Measurements from ENCODE around the gene TIMMDC1. TPM values are rescaled to one million over a fixed set of nuclear protein-coding genes. Genes with fewer than 3 reads are reported as not detected.

The TIMMDC1 gene
- total RNA-seq, 1 experiment from 2014 or later, result 96.7 TPM

DNA sequence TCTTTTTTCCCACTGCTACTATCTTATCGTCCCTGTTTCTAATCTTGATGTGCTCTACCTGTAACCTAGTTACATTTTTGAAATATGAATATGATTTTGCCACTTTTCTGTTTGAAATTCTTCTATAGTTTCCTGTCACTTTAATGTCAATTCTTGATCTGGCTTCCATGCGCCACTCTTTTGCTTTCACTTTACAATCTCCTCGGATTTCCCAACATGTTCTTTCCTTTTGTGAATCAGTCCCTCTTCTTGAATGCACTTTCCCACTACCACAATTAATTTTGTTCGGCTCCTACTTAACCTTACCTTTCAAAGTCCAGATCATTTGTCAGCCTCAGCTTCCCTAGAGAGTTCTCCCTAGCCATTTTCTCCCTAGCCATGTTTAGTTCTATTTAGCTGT is 8.3 kb downstream of the TIMMDC1 start:
- Histone ChIP-seq H3K36me3 (ENCODE audit: insufficient read depth, low read length, poor library complexity, severe bottlenecking) (peaks cover 22% of the 10 kb centered on the region), H3K9me3 (ENCODE audit: low read depth, low read length, poor library complexity, severe bottlenecking) (no peaks in the 10 kb centered on the region), H3K27me3 (replicated peaks; ENCODE audit: insufficient read depth, low read depth, low read length, poor library complexity) (no peaks in the 10 kb centered on the region), H3K27ac (ENCODE audit: low read depth, low read length, poor library complexity, severe bottlenecking) (no peak overlapping the region), H3K4me3 (ENCODE audit: low read depth, low read length, poor library complexity, severe bottlenecking) (no peak overlapping the region), H3K4me1 (ENCODE audit: insufficient read depth, low read length, poor library complexity, severe bottlenecking) (no peaks in the 10 kb centered on the region)
- no peak for DNase-seq (ENCODE audit: low spot score)
- no peak for TF ChIP-seq EZH2 (IDR thresholded peaks at IDR 0.05; ENCODE audit: borderline replicate concordance, low read depth, low read length, poor library complexity, severe bottlenecking)
- TF ChIP-seq, protein P1, sequence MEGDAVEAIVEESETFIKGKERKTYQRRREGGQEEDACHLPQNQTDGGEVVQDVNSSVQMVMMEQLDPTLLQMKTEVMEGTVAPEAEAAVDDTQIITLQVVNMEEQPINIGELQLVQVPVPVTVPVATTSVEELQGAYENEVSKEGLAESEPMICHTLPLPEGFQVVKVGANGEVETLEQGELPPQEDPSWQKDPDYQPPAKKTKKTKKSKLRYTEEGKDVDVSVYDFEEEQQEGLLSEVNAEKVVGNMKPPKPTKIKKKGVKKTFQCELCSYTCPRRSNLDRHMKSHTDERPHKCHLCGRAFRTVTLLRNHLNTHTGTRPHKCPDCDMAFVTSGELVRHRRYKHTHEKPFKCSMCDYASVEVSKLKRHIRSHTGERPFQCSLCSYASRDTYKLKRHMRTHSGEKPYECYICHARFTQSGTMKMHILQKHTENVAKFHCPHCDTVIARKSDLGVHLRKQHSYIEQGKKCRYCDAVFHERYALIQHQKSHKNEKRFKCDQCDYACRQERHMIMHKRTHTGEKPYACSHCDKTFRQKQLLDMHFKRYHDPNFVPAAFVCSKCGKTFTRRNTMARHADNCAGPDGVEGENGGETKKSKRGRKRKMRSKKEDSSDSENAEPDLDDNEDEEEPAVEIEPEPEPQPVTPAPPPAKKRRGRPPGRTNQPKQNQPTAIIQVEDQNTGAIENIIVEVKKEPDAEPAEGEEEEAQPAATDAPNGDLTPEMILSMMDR (conservative IDR thresholded peaks at IDR 0.05; ENCODE audit: low read depth, low read length), result no peak
- POLR2A ChIA-PET (ENCODE audit: low non-redundant PET), result no interaction called here
- intact Hi-C loops (cut with micrococcal nuclease; ENCODE audit: unreplicated experiment), result no loop called here
- CTCF ChIA-PET, result no interaction called here
- no TSS peak for BruUV-seq (replicated peaks)

DNA sequence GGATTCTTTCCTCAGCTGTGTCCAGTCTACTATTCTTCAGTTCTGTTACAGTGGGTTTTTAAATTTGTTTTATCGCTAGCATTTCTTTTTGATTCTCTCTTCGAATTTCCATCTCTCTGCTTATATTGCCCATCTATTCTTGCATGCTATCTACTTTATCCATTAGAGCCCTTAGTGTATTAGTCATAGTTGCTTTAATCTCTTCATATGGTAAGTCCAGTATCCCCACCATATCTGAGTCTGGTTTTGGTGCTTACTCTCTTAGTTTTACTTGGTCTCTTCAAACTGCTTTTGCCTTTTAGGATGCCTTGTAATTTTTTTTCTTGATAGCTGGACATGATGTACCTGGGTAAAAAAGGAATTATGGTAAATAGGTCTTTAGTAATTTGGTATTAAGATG is 9.1 kb downstream of the TIMMDC1 start:
- no peak for DNase-seq (ENCODE audit: low spot score)
- TF ChIP-seq, protein P1 (conservative IDR thresholded peaks at IDR 0.05; ENCODE audit: low read depth, low read length), result no peak
- no peak for TF ChIP-seq EZH2 (IDR thresholded peaks at IDR 0.05; ENCODE audit: borderline replicate concordance, low read depth, low read length, poor library complexity, severe bottlenecking)
- intact Hi-C loops (cut with micrococcal nuclease; ENCODE audit: unreplicated experiment), result no loop called here
- H3K27me3 ChIP-seq (replicated peaks; ENCODE audit: insufficient read depth, low read depth, low read length, poor library complexity), result no peaks in the 10 kb centered on the region
- H3K36me3 ChIP-seq (ENCODE audit: insufficient read depth, low read length, poor library complexity, severe bottlenecking), result peaks cover 22% of the 10 kb centered on the region
- H3K4me3 ChIP-seq (ENCODE audit: low read depth, low read length, poor library complexity, severe bottlenecking), result no peak overlapping the region
- H3K4me1 ChIP-seq (ENCODE audit: insufficient read depth, low read length, poor library complexity, severe bottlenecking), result no peaks in the 10 kb centered on the region
- POLR2A ChIA-PET (ENCODE audit: low non-redundant PET), result no interaction called here
- H3K9me3 ChIP-seq (ENCODE audit: low read depth, low read length, poor library complexity, severe bottlenecking), result no peaks in the 10 kb centered on the region
- H3K27ac ChIP-seq (ENCODE audit: low read depth, low read length, poor library complexity, severe bottlenecking), result no peak overlapping the region
- no TSS peak for BruUV-seq (replicated peaks)
- CTCF ChIA-PET, result no interaction called here

DNA sequence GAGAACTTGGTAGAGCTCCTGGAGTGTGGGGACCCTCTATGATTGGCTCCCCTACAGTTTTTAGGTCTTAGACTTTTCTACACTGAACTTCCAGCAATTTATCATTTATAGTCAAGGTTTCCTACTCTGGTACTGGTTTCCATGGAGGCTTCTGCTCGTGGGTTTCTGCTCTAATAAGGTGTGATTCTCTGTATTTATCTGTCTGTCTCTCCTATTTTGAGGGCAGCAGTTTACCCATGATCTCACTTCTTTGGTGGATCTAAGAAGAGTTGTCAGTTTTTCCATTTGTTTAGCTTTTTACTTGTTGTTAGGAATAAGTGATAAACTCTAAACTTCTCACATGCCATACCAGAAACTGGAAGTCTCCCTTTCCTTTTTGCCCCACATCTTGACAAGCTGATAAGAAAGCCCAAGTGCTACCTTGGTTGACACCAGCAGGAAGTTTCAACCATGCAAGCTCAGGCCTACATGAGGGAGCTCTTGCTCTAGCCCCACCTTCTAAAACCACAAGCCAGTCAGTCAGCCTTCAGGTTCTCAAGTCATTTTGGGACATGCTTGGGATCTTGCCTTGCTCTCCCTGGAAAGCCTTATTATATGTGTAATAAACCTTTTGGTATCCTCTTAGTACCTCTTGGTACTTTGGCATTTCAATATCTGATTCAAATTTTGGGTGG is 10.0 kb downstream of the TIMMDC1 start:
- H3K27ac ChIP-seq (ENCODE audit: low read depth, low read length, poor library complexity, severe bottlenecking), result no peak overlapping the region
- no peaks in the 10 kb centered on the region for H3K27me3 ChIP-seq (replicated peaks; ENCODE audit: insufficient read depth, low read depth, low read length, poor library complexity)
- POLR2A ChIA-PET (ENCODE audit: low non-redundant PET), result no interaction called here
- intact Hi-C loops (cut with micrococcal nuclease; ENCODE audit: unreplicated experiment), result no loop called here
- H3K36me3 ChIP-seq (ENCODE audit: insufficient read depth, low read length, poor library complexity, severe bottlenecking), result peaks cover 22% of the 10 kb centered on the region
- TF ChIP-seq, protein P1 (conservative IDR thresholded peaks at IDR 0.05; ENCODE audit: low read depth, low read length), result no peak
- TF ChIP-seq EZH2 (IDR thresholded peaks at IDR 0.05; ENCODE audit: borderline replicate concordance, low read depth, low read length, poor library complexity, severe bottlenecking), result no peak
- no peak for DNase-seq (ENCODE audit: low spot score)
- CTCF ChIA-PET, result no interaction called here
- no peaks in the 10 kb centered on the region for H3K4me1 ChIP-seq (ENCODE audit: insufficient read depth, low read length, poor library complexity, severe bottlenecking)
- H3K9me3 ChIP-seq (ENCODE audit: low read depth, low read length, poor library complexity, severe bottlenecking), result no peaks in the 10 kb centered on the region
- no TSS peak for BruUV-seq (replicated peaks)
- H3K4me3 ChIP-seq (ENCODE audit: low read depth, low read length, poor library complexity, severe bottlenecking), result no peak overlapping the region

All from A673 (cell line).